ENCODE measurements around the gene BAX.

BAX gene

DNA sequence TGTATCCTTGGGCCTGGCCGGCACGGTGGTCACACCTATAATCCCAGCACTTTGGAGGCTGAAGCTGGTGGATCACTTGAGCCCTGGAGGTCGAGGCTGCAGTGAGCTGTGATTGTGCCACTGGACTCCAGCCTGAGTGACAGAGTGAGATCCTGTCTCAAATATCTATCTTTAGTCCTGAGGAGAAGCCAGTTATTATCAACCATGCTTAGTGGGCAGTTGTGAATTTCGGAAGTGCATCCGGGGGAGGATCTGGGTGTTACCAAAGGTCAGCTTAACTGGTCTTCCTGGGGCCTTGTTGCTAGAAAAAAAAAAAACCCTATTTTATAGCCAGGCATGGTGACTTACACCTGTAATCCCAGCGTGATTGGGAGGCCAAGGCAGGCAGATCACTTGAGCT lies 11.6 kb upstream of the BAX start:
- TF ChIP-seq POLR2A (IDR thresholded peaks at IDR 0.05; ENCODE audit: extremely low read depth, insufficient read length) (no peak), MYC (IDR thresholded peaks at IDR 0.05; ENCODE audit: low read depth, low read length) (no peak)
- TF ChIP-seq, protein P1, sequence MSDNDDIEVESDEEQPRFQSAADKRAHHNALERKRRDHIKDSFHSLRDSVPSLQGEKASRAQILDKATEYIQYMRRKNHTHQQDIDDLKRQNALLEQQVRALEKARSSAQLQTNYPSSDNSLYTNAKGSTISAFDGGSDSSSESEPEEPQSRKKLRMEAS (IDR thresholded peaks at IDR 0.05; ENCODE audit: low read depth, low read length) = no peak
- TF ChIP-seq, protein P2, sequence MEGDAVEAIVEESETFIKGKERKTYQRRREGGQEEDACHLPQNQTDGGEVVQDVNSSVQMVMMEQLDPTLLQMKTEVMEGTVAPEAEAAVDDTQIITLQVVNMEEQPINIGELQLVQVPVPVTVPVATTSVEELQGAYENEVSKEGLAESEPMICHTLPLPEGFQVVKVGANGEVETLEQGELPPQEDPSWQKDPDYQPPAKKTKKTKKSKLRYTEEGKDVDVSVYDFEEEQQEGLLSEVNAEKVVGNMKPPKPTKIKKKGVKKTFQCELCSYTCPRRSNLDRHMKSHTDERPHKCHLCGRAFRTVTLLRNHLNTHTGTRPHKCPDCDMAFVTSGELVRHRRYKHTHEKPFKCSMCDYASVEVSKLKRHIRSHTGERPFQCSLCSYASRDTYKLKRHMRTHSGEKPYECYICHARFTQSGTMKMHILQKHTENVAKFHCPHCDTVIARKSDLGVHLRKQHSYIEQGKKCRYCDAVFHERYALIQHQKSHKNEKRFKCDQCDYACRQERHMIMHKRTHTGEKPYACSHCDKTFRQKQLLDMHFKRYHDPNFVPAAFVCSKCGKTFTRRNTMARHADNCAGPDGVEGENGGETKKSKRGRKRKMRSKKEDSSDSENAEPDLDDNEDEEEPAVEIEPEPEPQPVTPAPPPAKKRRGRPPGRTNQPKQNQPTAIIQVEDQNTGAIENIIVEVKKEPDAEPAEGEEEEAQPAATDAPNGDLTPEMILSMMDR (IDR thresholded peaks at IDR 0.05; ENCODE audit: low read depth, low read length) = no peak
- no peak for DNase-seq (ENCODE audit: low read depth)
- H3K4me3 ChIP-seq (ENCODE audit: low read depth, low read length) = no peak overlapping the region

DNA sequence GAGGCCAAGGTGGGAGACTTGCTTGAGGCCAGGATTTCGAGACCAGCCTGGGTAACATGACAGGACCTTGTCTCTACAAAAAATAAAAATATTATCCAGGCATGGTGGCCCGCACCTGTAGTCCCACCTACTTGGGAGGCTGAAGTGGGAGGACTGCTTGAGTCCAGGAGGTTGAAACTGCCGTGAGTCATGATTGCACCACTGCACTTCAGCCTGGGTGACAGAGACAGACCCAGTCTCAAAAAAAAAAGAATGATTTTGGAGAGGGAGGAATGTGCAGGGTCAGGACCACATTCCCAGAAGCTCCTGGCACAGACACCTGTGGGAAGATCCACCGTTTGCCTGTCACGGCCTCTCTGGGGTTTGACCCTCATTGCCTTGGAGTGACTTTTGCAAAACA lies 9.3 kb upstream of the BAX start:
- H3K4me3 ChIP-seq (ENCODE audit: low read depth, low read length) = no peak overlapping the region
- TF ChIP-seq, protein P1 (IDR thresholded peaks at IDR 0.05; ENCODE audit: low read depth, low read length) = no peak
- TF ChIP-seq POLR2A (IDR thresholded peaks at IDR 0.05; ENCODE audit: extremely low read depth, insufficient read length) (no peak), MYC (IDR thresholded peaks at IDR 0.05; ENCODE audit: low read depth, low read length) (no peak)
- TF ChIP-seq, protein P2 (IDR thresholded peaks at IDR 0.05; ENCODE audit: low read depth, low read length) = no peak
- no peak for DNase-seq (ENCODE audit: low read depth)

DNA sequence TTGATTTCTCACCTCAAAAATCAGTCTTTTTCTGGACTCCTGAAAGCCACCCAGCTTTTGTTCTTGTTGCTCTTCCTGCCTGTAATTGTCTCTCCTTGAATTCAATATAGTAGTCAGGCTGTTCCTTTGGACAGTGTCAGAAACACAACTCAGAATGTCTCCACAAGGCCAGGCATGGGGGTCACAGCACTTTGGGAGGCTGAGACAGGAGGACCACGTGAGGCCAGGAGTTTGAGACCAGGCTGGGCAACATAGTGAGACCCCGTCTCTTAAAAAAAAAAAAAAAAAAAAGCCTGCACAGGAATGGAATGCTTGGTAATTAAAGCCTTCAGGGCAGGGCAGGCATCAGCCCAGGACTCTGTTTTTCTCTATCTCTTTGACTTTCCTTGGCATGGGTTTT lies 8.9 kb upstream of the BAX start:
- H3K4me3 ChIP-seq (ENCODE audit: low read depth, low read length) = no peak overlapping the region
- DNase-seq (ENCODE audit: low read depth) = no peak
- TF ChIP-seq, protein P2 (IDR thresholded peaks at IDR 0.05; ENCODE audit: low read depth, low read length) = no peak
- TF ChIP-seq MYC (IDR thresholded peaks at IDR 0.05; ENCODE audit: low read depth, low read length) (no peak), POLR2A (IDR thresholded peaks at IDR 0.05; ENCODE audit: extremely low read depth, insufficient read length) (no peak)
- TF ChIP-seq, protein P1 (IDR thresholded peaks at IDR 0.05; ENCODE audit: low read depth, low read length) = no peak

DNA sequence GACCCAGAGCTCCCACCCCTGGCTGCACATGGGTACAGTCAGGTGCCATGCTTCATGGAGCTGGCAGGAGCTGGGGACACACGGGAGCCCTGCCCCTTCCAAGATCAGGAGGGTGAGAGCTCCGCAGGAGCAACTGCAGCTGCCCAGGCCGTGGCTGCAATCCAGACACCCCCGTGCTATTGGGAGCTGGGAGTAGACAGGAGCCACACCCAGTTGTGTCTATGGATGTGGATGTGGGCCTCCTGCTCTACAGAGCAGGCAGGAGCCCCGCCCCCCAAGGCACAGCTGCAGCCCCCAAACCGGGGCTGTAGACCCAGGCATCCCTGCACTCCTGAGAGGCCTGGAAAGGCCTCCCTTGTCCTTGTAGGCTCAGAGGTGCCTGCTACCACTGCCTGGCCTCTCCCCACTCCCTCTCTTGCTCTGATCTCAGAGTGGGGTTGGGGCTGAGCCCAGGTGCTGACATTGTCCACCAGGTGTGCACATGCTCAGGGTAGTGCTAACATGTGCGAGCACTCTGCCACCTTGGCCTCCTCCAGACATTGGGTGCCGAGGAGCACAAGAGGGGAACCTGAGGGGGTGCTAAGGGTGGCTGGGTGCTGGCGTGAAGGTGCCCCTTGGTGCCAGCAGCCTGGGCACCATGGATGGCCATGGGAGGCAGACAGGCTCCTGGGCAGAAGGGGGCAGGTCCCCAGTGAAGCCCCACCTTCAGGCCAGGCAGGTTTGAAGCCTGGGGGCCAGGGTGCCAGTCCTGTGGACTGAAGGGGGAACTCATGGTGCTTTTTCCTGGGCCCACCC lies 8.0 kb upstream of the BAX start:
- H3K4me3 ChIP-seq (ENCODE audit: low read depth, low read length) = no peak overlapping the region
- DNase-seq (ENCODE audit: low read depth) = no peak
- TF ChIP-seq, protein P2 (IDR thresholded peaks at IDR 0.05; ENCODE audit: low read depth, low read length) = no peak
- TF ChIP-seq POLR2A (IDR thresholded peaks at IDR 0.05; ENCODE audit: extremely low read depth, insufficient read length) = no peak
- TF ChIP-seq MYC (IDR thresholded peaks at IDR 0.05; ENCODE audit: low read depth, low read length) = no peak
- TF ChIP-seq, protein P1 (IDR thresholded peaks at IDR 0.05; ENCODE audit: low read depth, low read length) = no peak

DNA sequence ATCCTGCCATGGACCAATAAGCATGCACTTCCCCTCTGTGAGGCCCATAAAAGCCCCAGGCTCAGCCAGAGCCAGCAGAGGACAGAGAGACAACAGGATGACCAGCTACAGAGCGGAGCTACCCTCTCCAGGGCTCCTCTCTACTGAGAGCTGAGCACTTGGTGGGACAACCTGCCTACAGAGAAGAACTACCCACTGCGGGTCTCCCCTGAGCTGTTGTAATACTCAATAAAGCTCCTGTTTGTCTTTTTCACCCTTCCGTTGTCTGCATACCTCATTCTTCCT lies 7.5 kb upstream of the BAX start:
- no peak for DNase-seq (ENCODE audit: low read depth)
- H3K4me3 ChIP-seq (ENCODE audit: low read depth, low read length) = no peak overlapping the region
- TF ChIP-seq, protein P1 (IDR thresholded peaks at IDR 0.05; ENCODE audit: low read depth, low read length) = no peak
- no peak for TF ChIP-seq POLR2A (IDR thresholded peaks at IDR 0.05; ENCODE audit: extremely low read depth, insufficient read length)
- TF ChIP-seq MYC (IDR thresholded peaks at IDR 0.05; ENCODE audit: low read depth, low read length) = no peak
- TF ChIP-seq, protein P2 (IDR thresholded peaks at IDR 0.05; ENCODE audit: low read depth, low read length) = no peak
